HG02938 (cell line): ENCODE data around the gene CCRL2.

ENCODE experiments used
- ATAC-seq: cut with Tn5 transposase; IDR thresholded peaks from one replicate; pipeline ENCODE4 v1.9.1; 2021; ENCODE audit warnings: mild to moderate bottlenecking, moderate library complexity; ENCODE audit not compliant: unreplicated experiment

The CCRL2 gene

DNA sequence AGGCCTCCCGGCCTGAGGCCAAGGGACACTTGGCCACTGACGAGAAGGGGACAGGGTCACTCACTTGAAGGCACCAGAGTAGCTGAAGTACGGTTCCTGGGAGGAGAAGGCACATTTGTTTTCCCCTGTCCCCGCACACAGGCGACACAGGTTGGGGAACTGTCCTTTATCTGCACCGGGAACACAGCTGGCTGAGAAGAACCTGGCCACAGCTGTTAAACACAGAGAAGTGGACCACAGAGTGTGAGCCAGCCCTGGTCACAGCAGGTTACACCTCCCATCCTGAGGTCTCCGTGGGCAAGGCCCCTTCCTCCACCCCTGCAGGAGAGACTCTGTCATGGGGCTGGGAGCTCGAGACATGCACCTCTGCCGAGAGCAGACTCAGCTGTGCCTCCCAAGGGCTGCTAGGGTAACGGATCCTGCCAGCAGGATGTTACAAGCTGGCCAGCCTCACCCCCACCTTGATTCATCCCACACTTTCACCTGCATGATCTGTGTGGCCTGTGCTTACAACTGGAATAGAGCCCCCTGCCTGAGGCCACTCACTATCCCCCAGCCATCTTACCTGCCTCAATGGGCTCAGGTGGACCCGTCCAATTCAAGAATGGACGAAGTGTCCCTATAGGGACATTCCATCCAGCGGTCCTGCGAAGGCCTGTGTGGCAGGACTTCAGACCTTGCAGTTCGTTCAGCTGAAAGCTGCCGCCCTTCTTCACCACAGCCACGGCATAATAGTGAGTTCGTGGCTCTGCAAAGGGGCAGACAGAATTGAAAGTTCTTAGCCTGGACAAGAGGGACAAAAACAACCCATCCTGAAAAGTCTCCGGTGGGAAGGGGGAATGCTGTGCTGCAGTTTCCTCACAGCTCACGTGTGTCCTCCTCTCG, 48.4 kb downstream of the CCRL2 start:
- ATAC-seq, result no peak

DNA sequence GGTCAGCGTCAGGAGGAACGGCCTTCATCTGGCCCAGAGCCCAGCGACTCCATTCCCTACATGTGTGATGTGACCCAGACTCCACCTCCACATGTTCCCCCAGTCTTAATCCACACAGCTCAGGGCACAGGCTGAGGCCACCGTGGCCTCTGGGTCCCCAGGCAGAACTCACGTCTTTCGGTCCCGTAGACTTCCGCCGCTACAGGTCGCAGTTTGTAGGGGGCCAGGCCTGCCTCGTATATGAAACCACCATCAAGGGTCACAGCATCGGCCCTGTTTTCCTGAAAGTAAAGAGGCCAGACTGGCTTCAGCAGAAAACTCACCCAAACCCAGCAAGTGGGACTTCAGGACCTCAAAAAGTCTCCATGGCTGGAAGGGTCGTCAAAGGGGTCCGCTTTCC, 49.1 kb downstream of the CCRL2 start:
- no peak for ATAC-seq
